Neural progenitor cell (in vitro differentiated cells): ENCODE data around the gene RAD51B. TPM values are rescaled to one million over a fixed set of nuclear protein-coding genes. Genes with fewer than 3 reads are reported as not detected.

Experiments
- DNase-seq: peaks from one replicate; pipeline ENCODE4 v3.0.0-alpha.2; 2016; ENCODE audit warnings: low spot score
- H2AFZ ChIP-seq: fragments of 200-600 bp; sonication (generic); replicated peaks from 2 replicates; pipeline ENCODE4 v1.6.1; 2016; ENCODE audit warnings: antibody characterized with exemption
- H3F3A ChIP-seq: fragments of 200-600 bp; sonication (generic); 2 replicates; pipeline ENCODE4 v1.6.1; 2016; ENCODE audit warnings: antibody characterized with exemption, low read depth
- H3K27ac ChIP-seq: fragments of 200-600 bp; sonication (generic); 2 replicates; pipeline ENCODE4 v1.5.1; 2016; ENCODE audit warnings: mild to moderate bottlenecking
- H3K27me3 ChIP-seq: fragments of 200-600 bp; sonication (generic); 2 replicates; pipeline ENCODE4 v1.6.1; 2016; ENCODE audit warnings: mild to moderate bottlenecking, moderate library complexity
- H3K36me3 ChIP-seq: fragments of 200-600 bp; sonication (generic); 2 replicates; pipeline ENCODE4 v1.5.1; 2016
- H3K4me1 ChIP-seq: fragments of 200-600 bp; sonication (generic); 2 replicates; pipeline ENCODE4 v1.6.1; 2016; ENCODE audit warnings: mixed run types
- H3K4me2 ChIP-seq: fragments of 200-600 bp; sonication (generic); 2 replicates; pipeline ENCODE4 v1.6.1; 2016
- H3K4me3 ChIP-seq: fragments of 200-600 bp; sonication (generic); 2 replicates; pipeline ENCODE4 v1.5.1; 2016
- H3K79me2 ChIP-seq: fragments of 200-600 bp; sonication (generic); 2 replicates; pipeline ENCODE4 v1.6.1; 2016; ENCODE audit warnings: low read depth
- H3K9ac ChIP-seq: fragments of 200-600 bp; sonication (generic); 2 replicates; pipeline ENCODE4 v1.6.1; 2016
- H3K9me3 ChIP-seq: fragments of 200-600 bp; sonication (generic); 2 replicates; pipeline ENCODE4 v1.5.1; 2016; ENCODE audit warnings: low read depth
- H4K20me1 ChIP-seq: fragments of 200-600 bp; sonication (generic); 2 replicates; pipeline ENCODE4 v1.6.1; 2016; ENCODE audit warnings: low read depth
- H3K27ac Mint-ChIP-seq: 3 replicates; pipeline ENCODE4 v1.8.0; 2021; ENCODE audit warnings: mixed read lengths
- H3K27me3 Mint-ChIP-seq: 2 replicates; pipeline ENCODE4 v1.8.0; 2022; ENCODE audit warnings: low read depth, mild to moderate bottlenecking, inconsistent platforms, moderate library complexity, mixed read lengths; ENCODE audit not compliant: insufficient read depth
- H3K36me3 Mint-ChIP-seq: 3 replicates; pipeline ENCODE4 v1.8.0; 2021; ENCODE audit warnings: mixed read lengths
- H3K4me1 Mint-ChIP-seq: 3 replicates; pipeline ENCODE4 v1.8.0; 2021; ENCODE audit warnings: mixed read lengths
- H3K4me3 Mint-ChIP-seq: 3 replicates; pipeline ENCODE4 v1.8.0; 2021; ENCODE audit warnings: mild to moderate bottlenecking, moderate library complexity, mixed read lengths
- H3K9me3 Mint-ChIP-seq: 3 replicates; pipeline ENCODE4 v1.8.0; 2020; ENCODE audit warnings: mixed read lengths
- CTCF ChIP-seq: fragments of 200-600 bp; sonication (generic); IDR thresholded peaks from 2 replicates; pipeline ENCODE4 v1.5.1; 2017; ENCODE audit warnings: antibody characterized with exemption, mild to moderate bottlenecking
- EZH2 ChIP-seq: fragments of 200-600 bp; sonication (generic); IDR thresholded peaks from 2 replicates; pipeline ENCODE4 v1.6.1; 2017; ENCODE audit warnings: antibody characterized with exemption, mild to moderate bottlenecking, moderate library complexity
- EZH2phosphoT487 ChIP-seq: fragments of 200-600 bp; sonication (generic); IDR thresholded peaks from 2 replicates; pipeline ENCODE4 v1.6.1; 2017; ENCODE audit warnings: antibody characterized with exemption
- total RNA-seq: library from RNA; depleted of rRNA; stranded (reverse); fragments of >200 nt; gene quantifications from 2 replicates; pipeline ENCODE4 v1.2.3, GENCODE V29; 2015; ENCODE audit warnings: low replicate concordance

Gene RAD51B
- total RNA-seq, 1 donor from 2014 or later: 50.5 TPM

DNA sequence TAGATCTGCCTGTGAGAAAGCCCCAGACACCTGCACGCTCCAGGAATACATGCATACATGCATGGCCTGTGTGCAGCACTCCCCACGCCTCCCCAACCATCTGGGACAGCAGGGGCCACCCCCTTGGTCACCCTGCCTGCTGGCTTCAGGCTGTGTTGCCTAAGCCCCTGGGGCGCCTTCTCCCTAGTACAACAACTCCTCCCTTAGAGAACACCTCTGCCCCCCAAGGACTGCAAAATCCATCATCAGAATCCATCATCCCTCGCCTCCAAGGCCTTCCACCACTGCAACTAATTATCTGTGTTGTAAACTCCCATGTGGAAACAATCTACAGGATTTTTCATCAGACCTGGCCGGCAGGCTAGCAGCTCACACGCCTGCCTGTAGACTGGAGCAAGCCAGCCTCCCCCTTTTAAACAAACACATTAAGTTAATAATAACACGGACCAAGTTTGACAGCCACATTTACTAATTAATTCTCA, 936.5 kb downstream of the RAD51B start:
- DNase-seq: no peak
- H2AFZ ChIP-seq: no peak overlapping the region
- no peak overlapping the region for H3K9ac ChIP-seq
- no peaks in the 10 kb centered on the region for H3K9me3 Mint-ChIP-seq
- no peaks in the 10 kb centered on the region for H4K20me1 ChIP-seq
- H3K27ac Mint-ChIP-seq: peak overlapping the region; percentile 9
- no peaks in the 10 kb centered on the region for H3K4me1 ChIP-seq
- TF ChIP-seq EZH2phosphoT487 (no peak), CTCF (no peak), EZH2 (no peak)
- no peaks in the 10 kb centered on the region for H3K36me3 Mint-ChIP-seq
- no peak overlapping the region for H3K4me3 Mint-ChIP-seq
- H3K36me3 ChIP-seq: no peaks in the 10 kb centered on the region
- no peak overlapping the region for H3K4me2 ChIP-seq
- no peak overlapping the region for H3K4me3 ChIP-seq
- peaks cover 43% of the 10 kb centered on the region for H3K4me1 Mint-ChIP-seq
- no peak overlapping the region for H3K27ac ChIP-seq
- no peaks in the 10 kb centered on the region for H3K27me3 ChIP-seq
- no peaks in the 10 kb centered on the region for H3K79me2 ChIP-seq
- no peaks in the 10 kb centered on the region for H3K9me3 ChIP-seq
- no peaks in the 10 kb centered on the region for H3F3A ChIP-seq
- peaks cover 6% of the 10 kb centered on the region for H3K27me3 Mint-ChIP-seq

GRCh38 chr14:68756734-68757133, 937.2 kb downstream of the RAD51B start:
- no peak overlapping the region for H3K9ac ChIP-seq
- H4K20me1 ChIP-seq: no peaks in the 10 kb centered on the region
- TF ChIP-seq EZH2 (no peak), EZH2phosphoT487 (no peak), CTCF (no peak)
- no peak overlapping the region for H3K27ac ChIP-seq
- H3F3A ChIP-seq: no peaks in the 10 kb centered on the region
- Mint-ChIP-seq H3K4me1 (peaks cover 43% of the 10 kb centered on the region), H3K27ac (peak overlapping the region; percentile 69), H3K27me3 (peaks cover 6% of the 10 kb centered on the region), H3K9me3 (no peaks in the 10 kb centered on the region), H3K4me3 (no peak overlapping the region), H3K36me3 (no peaks in the 10 kb centered on the region)
- DNase-seq: no peak
- no peaks in the 10 kb centered on the region for H3K27me3 ChIP-seq
- H3K9me3 ChIP-seq: no peaks in the 10 kb centered on the region
- H3K4me1 ChIP-seq: no peaks in the 10 kb centered on the region
- H3K36me3 ChIP-seq: no peaks in the 10 kb centered on the region
- no peak overlapping the region for H3K4me2 ChIP-seq
- no peaks in the 10 kb centered on the region for H3K79me2 ChIP-seq
- H3K4me3 ChIP-seq: no peak overlapping the region
- H2AFZ ChIP-seq: no peak overlapping the region

- no peak overlapping the region for H3K27ac ChIP-seq
- H3K27ac Mint-ChIP-seq: no peak overlapping the region
- H3K4me2 ChIP-seq: no peak overlapping the region
- H3K79me2 ChIP-seq: no peaks in the 10 kb centered on the region
- H3K27me3 ChIP-seq: no peaks in the 10 kb centered on the region
- no peaks in the 10 kb centered on the region for H4K20me1 ChIP-seq
- H3K36me3 ChIP-seq: no peaks in the 10 kb centered on the region
- peaks cover 2% of the 10 kb centered on the region for H3K4me1 ChIP-seq
- no peaks in the 10 kb centered on the region for H3K9me3 Mint-ChIP-seq
- H3K27me3 Mint-ChIP-seq: peaks cover 6% of the 10 kb centered on the region
- H3K4me3 Mint-ChIP-seq: no peak overlapping the region
- H2AFZ ChIP-seq: no peak overlapping the region
- no peaks in the 10 kb centered on the region for H3F3A ChIP-seq
- peaks cover 42% of the 10 kb centered on the region for H3K4me1 Mint-ChIP-seq
- TF ChIP-seq CTCF (no peak), EZH2phosphoT487 (no peak), EZH2 (no peak)
- no peak overlapping the region for H3K4me3 ChIP-seq
- no peak overlapping the region for H3K9ac ChIP-seq
- DNase-seq: no peak
- H3K9me3 ChIP-seq: no peaks in the 10 kb centered on the region
- H3K36me3 Mint-ChIP-seq: no peaks in the 10 kb centered on the region
These were observed 938.1 kb downstream of the RAD51B start for GRCh38 chr14:68757618-68758081.
